GM10266 (cell line): ENCODE data around the gene FOXR1.

ENCODE experiments used
- DNase-seq: peaks from one replicate; pipeline ENCODE4 v3.0.0; 2012; ENCODE audit errors: extremely low spot score
- CTCF ChIP-seq: IDR thresholded peaks from 2 replicates; pipeline ENCODE4 v1.5.1; 2012; ENCODE audit warnings: mild to moderate bottlenecking, low read depth; ENCODE audit not compliant: control insufficient read depth, insufficient read depth; ENCODE audit errors: missing control alignments

Gene FOXR1

GRCh38 chr11:118971646-118972045 lies at the start of gene FOXR1:
TSS of gene FOXR1 (plus strand) at chr11:118971761. CDS start at chr11:118971932, 171 bp downstream.
- no peak for DNase-seq
- TF ChIP-seq CTCF, result no peak

- TF ChIP-seq CTCF, result no peak
- DNase-seq, result no peak
Observed at GRCh38 chr11:118921929-118922744, 49.4 kb upstream of the FOXR1 start.

GRCh38 chr11:118922745-118923627 lies 48.6 kb upstream of the FOXR1 start:
- TF ChIP-seq CTCF, result no peak
- DNase-seq, result peak; percentile 10

- no peak for TF ChIP-seq CTCF
- no peak for DNase-seq
Observed at GRCh38 chr11:118923721-118924587, 47.6 kb upstream of the FOXR1 start.

- TF ChIP-seq CTCF, result no peak
- DNase-seq, result peak; percentile 88
Observed at GRCh38 chr11:118924591-118925585, 46.7 kb upstream of the FOXR1 start.

GRCh38 chr11:118927554-118928100 lies 43.9 kb upstream of the FOXR1 start:
- no peak for DNase-seq
- TF ChIP-seq CTCF, result no peak
